SU-DHL-6 (cell line): Measurements from ENCODE around the gene RPL35A.

Experiments used
- H2AFZ ChIP-seq: fragments of 200-600 bp; sonication (generic); 2 replicates; pipeline ENCODE4 v1.6.1; 2014; ENCODE audit warnings: low read depth, mild to moderate bottlenecking, moderate library complexity, mixed read lengths, antibody characterized with exemption, low read length; ENCODE audit not compliant: severe bottlenecking
- H3F3A ChIP-seq: fragments of 200-600 bp; shearing (Covaris generic); 2 replicates; pipeline ENCODE4 v1.6.0; 2016; ENCODE audit warnings: antibody characterized with exemption, mild to moderate bottlenecking; ENCODE audit not compliant: insufficient read depth
- H3K27ac ChIP-seq: fragments of 200-600 bp; sonication (generic); 2 replicates; pipeline ENCODE4 v1.5.1; 2016; ENCODE audit warnings: low read depth, mild to moderate bottlenecking, low read length, moderate library complexity, mixed read lengths
- H3K27me3 ChIP-seq: fragments of 200-600 bp; sonication (generic), shearing (Covaris generic); 2 replicates; pipeline ENCODE4 v1.6.0; 2014; ENCODE audit warnings: mild to moderate bottlenecking, low read length
- H3K36me3 ChIP-seq: fragments of 200-600 bp; sonication (generic); 2 replicates; pipeline ENCODE4 v1.6.1; 2014; ENCODE audit warnings: mild to moderate bottlenecking, low read length, mixed read lengths
- H3K4me2 ChIP-seq: fragments of 300-600, 200-600 bp; shearing (Covaris generic), sonication (generic); 2 replicates; pipeline ENCODE4 v1.6.0; 2014; ENCODE audit warnings: low read length, low read depth, mild to moderate bottlenecking; ENCODE audit not compliant: poor library complexity, severe bottlenecking
- H3K4me3 ChIP-seq: fragments of 200-600 bp; sonication (generic); 2 replicates; pipeline ENCODE4 v1.5.1; 2014; ENCODE audit warnings: antibody characterized with exemption, low read length, mild to moderate bottlenecking, mixed read lengths; ENCODE audit not compliant: insufficient read depth, poor library complexity, severe bottlenecking
- H3K79me2 ChIP-seq: fragments of 200-600 bp; sonication (generic); 2 replicates; pipeline ENCODE4 v1.6.1; 2014; ENCODE audit warnings: mild to moderate bottlenecking, low read length, moderate library complexity; ENCODE audit not compliant: insufficient read depth
- H3K9ac ChIP-seq: fragments of 200-600 bp; sonication (generic); 2 replicates; pipeline ENCODE4 v1.7.0; 2014; ENCODE audit warnings: mild to moderate bottlenecking, low read length
- H3K9me2 ChIP-seq: fragments of 200-600 bp; sonication (generic); replicated peaks from 2 replicates; pipeline ENCODE4 v1.6.1; 2014; ENCODE audit warnings: low read length; ENCODE audit not compliant: insufficient read depth
- H3K9me3 ChIP-seq: fragments of 200-600 bp; sonication (generic); 2 replicates; pipeline ENCODE4 v1.6.1; 2014; ENCODE audit warnings: low read length, mixed read lengths; ENCODE audit not compliant: insufficient read depth
- H4K20me1 ChIP-seq: fragments of 200-600 bp; sonication (generic); 2 replicates; pipeline ENCODE4 v1.6.1; 2014; ENCODE audit warnings: low read depth, mild to moderate bottlenecking, antibody characterized with exemption, low read length, moderate library complexity, mixed read lengths
- CTCF ChIP-seq: fragments of 200-600 bp; sonication (generic); IDR thresholded peaks from one replicate; pipeline ENCODE4 v1.5.1; 2017; ENCODE audit warnings: antibody characterized with exemption, mild to moderate bottlenecking, low read length, moderate library complexity; ENCODE audit not compliant: insufficient read depth, poor library complexity, severe bottlenecking
- EZH2phosphoT487 ChIP-seq: fragments of 200-600 bp; sonication (generic), shearing (Covaris generic); conservative IDR thresholded peaks from 2 replicates; pipeline ENCODE4 v1.6.1; 2018; ENCODE audit warnings: mild to moderate bottlenecking, antibody characterized with exemption, low read length, moderate library complexity, mixed read lengths

The RPL35A gene

GRCh38 chr3:197996855-197997254 is 46.9 kb downstream of the RPL35A start:
- H3K9me3 ChIP-seq: no peaks in the 10 kb centered on the region
- H3K4me2 ChIP-seq: no peak overlapping the region
- H3K9ac ChIP-seq: no peak overlapping the region
- no peaks in the 10 kb centered on the region for H3K9me2 ChIP-seq
- no peaks in the 10 kb centered on the region for H4K20me1 ChIP-seq
- no peak overlapping the region for H2AFZ ChIP-seq
- H3K36me3 ChIP-seq: no peaks in the 10 kb centered on the region
- no peak overlapping the region for H3K27ac ChIP-seq
- H3K27me3 ChIP-seq: no peaks in the 10 kb centered on the region
- H3F3A ChIP-seq: no peaks in the 10 kb centered on the region
- no peak overlapping the region for H3K4me3 ChIP-seq
- H3K79me2 ChIP-seq: no peaks in the 10 kb centered on the region
- no peak for TF ChIP-seq CTCF
- no peak for TF ChIP-seq EZH2phosphoT487

DNA sequence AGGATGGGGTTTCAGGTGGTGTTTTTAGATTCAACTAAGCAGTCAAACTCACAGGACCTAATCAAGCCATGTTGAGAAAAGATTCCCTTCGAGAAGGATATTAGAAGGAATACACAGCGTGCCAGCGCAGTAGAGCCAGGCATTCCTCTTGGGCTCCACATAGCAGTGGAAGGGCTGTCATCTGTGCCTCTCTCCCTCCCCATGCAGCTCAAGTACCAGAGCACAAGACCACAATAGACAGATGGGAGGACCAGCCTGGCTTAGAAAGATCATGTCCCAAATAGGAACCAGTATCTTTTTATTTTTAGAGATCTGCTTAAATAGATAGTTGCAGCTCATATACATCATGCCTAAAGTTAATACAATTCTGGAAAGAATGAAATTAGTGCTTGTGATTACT is 47.9 kb downstream of the RPL35A start:
- no peak overlapping the region for H3K4me2 ChIP-seq
- no peaks in the 10 kb centered on the region for H3K9me3 ChIP-seq
- no peaks in the 10 kb centered on the region for H3K79me2 ChIP-seq
- H3K9ac ChIP-seq: no peak overlapping the region
- H3K27ac ChIP-seq: no peak overlapping the region
- H3F3A ChIP-seq: no peaks in the 10 kb centered on the region
- no peak overlapping the region for H3K4me3 ChIP-seq
- no peaks in the 10 kb centered on the region for H3K9me2 ChIP-seq
- H3K27me3 ChIP-seq: no peaks in the 10 kb centered on the region
- H4K20me1 ChIP-seq: no peaks in the 10 kb centered on the region
- H2AFZ ChIP-seq: no peak overlapping the region
- no peaks in the 10 kb centered on the region for H3K36me3 ChIP-seq
- TF ChIP-seq CTCF: no peak
- no peak for TF ChIP-seq EZH2phosphoT487
